Nephron progenitor cell (in vitro differentiated cells): ENCODE measurements around the gene TRABD.

ENCODE experiments used
- DNase-seq: peaks from one replicate; pipeline ENCODE4 v3.0.0; 2021
- H3K27ac Mint-ChIP-seq: 2 replicates; pipeline ENCODE4 v1.8.0; 2021; ENCODE audit warnings: mild to moderate bottlenecking, moderate library complexity, mixed read lengths
- H3K27me3 Mint-ChIP-seq: 2 replicates; pipeline ENCODE4 v1.8.0; 2021; ENCODE audit warnings: mild to moderate bottlenecking, low read depth, mixed read lengths; ENCODE audit not compliant: poor library complexity
- H3K36me3 Mint-ChIP-seq: 2 replicates; pipeline ENCODE4 v1.8.0; 2021; ENCODE audit warnings: low read depth, mixed read lengths
- H3K4me1 Mint-ChIP-seq: 2 replicates; pipeline ENCODE4 v1.8.0; 2021; ENCODE audit warnings: mixed read lengths
- H3K4me3 Mint-ChIP-seq: 2 replicates; pipeline ENCODE4 v1.8.0; 2021; ENCODE audit warnings: mild to moderate bottlenecking, moderate library complexity, mixed read lengths
- H3K9me3 Mint-ChIP-seq: 2 replicates; pipeline ENCODE4 v1.8.0; 2021; ENCODE audit warnings: mild to moderate bottlenecking, moderate library complexity, mixed read lengths
- TF ChIP-seq, protein P1 (sequence below): fragments of 200-600 bp; sonication (generic); IDR thresholded peaks from 2 replicates; pipeline ENCODE4 v1.5.0; 2021; ENCODE audit warnings: antibody characterized with exemption

TRABD gene

DNA sequence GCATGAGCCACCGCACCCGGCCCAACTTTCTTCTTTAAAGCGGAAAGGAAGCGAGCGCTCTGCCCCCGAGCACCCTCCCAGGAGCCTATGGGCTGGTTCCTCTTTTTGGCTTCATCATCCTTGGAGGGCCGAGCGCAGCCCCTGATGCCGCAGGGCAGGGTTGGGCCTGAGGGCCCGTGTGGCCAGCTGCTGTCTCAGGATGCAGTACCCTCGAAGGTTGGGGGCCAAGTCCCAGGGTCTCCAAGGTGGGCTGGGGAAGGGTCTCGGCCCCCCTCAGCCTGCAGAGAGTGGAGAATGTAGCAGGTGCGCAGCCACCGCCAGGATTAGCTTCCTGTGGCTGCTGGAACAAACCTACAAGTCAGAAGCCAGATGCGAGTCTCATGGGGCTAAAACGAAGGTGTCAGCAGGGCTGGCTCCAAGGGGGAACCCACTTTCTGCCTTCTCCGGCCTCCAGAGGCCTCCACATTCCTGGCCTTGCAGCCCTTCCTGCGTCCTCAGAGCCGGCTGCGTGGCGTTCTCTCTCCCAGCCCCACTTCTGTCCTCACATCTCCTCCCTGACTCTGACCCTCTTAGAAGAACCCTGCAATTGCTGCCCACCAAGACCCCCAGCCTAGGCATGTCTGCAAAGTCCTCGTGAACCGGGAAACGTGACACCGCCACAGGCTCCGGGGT is 12.3 kb upstream of the TRABD start:
- TF ChIP-seq, protein P1, sequence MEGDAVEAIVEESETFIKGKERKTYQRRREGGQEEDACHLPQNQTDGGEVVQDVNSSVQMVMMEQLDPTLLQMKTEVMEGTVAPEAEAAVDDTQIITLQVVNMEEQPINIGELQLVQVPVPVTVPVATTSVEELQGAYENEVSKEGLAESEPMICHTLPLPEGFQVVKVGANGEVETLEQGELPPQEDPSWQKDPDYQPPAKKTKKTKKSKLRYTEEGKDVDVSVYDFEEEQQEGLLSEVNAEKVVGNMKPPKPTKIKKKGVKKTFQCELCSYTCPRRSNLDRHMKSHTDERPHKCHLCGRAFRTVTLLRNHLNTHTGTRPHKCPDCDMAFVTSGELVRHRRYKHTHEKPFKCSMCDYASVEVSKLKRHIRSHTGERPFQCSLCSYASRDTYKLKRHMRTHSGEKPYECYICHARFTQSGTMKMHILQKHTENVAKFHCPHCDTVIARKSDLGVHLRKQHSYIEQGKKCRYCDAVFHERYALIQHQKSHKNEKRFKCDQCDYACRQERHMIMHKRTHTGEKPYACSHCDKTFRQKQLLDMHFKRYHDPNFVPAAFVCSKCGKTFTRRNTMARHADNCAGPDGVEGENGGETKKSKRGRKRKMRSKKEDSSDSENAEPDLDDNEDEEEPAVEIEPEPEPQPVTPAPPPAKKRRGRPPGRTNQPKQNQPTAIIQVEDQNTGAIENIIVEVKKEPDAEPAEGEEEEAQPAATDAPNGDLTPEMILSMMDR, result no peak

DNA sequence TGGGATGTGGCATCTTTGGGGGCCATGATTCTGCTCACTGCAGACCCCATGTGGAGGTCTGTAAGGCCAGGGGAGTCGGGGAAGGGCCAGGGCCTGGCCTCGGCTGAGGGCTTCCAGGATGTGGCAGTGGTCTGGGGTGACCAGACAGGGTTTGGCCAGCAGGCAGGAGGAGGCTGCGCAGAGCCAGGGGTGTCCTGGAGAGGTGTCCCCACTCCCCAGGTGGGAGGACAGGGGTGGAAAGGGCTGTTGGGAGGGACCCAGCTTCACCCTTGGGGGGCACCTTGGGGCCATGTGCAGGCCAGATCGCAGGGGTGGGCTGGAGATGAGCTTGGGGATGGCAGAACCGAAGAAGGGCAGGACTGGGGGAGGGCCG is 11.7 kb upstream of the TRABD start:
- Mint-ChIP-seq H3K4me3 (no peak overlapping the region), H3K27ac (no peak overlapping the region), H3K9me3 (no peaks in the 10 kb centered on the region), H3K4me1 (peaks cover 14% of the 10 kb centered on the region), H3K36me3 (no peaks in the 10 kb centered on the region), H3K27me3 (peaks cover 42% of the 10 kb centered on the region)
- DNase-seq, result no peak
- TF ChIP-seq, protein P1, result no peak

More for the DNA sequence above, 12.3 kb upstream of the TRABD start:
- Mint-ChIP-seq H3K9me3 (no peaks in the 10 kb centered on the region), H3K27me3 (peaks cover 47% of the 10 kb centered on the region), H3K27ac (no peak overlapping the region), H3K36me3 (no peaks in the 10 kb centered on the region), H3K4me1 (peaks cover 14% of the 10 kb centered on the region), H3K4me3 (no peak overlapping the region)
- DNase-seq, result no peak

- peaks cover 16% of the 10 kb centered on the region for H3K4me1 Mint-ChIP-seq
- no peak overlapping the region for H3K27ac Mint-ChIP-seq
- no peak overlapping the region for H3K4me3 Mint-ChIP-seq
- H3K36me3 Mint-ChIP-seq, result no peaks in the 10 kb centered on the region
- peaks cover 37% of the 10 kb centered on the region for H3K27me3 Mint-ChIP-seq
- no peak for DNase-seq
- no peaks in the 10 kb centered on the region for H3K9me3 Mint-ChIP-seq
- TF ChIP-seq, protein P1, result no peak
Measured at GRCh38 chr22:50174382-50175190, 11.1 kb upstream of the TRABD start.

DNA sequence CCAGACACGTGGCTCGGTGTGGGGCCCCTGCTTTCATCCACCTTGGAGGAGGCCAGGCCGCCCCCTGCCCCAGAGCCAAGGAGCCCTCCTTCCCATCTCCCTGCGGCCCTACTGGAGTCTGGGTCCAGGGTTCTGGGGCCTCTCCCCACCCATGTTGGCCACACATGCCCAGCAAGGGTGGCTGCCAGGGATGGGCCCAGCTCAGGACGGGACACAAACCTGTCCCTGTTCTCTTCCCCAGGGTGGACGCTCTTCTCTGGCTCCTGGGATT is 10.6 kb upstream of the TRABD start:
- DNase-seq, result no peak
- Mint-ChIP-seq H3K27ac (no peak overlapping the region), H3K4me3 (no peak overlapping the region), H3K9me3 (no peaks in the 10 kb centered on the region), H3K27me3 (peaks cover 33% of the 10 kb centered on the region), H3K4me1 (peaks cover 22% of the 10 kb centered on the region), H3K36me3 (no peaks in the 10 kb centered on the region)
- TF ChIP-seq, protein P1, result no peak

GRCh38 chr22:50175921-50176849 is 9.5 kb upstream of the TRABD start:
- Mint-ChIP-seq H3K4me3 (no peak overlapping the region), H3K27ac (no peak overlapping the region), H3K36me3 (no peaks in the 10 kb centered on the region), H3K27me3 (peaks cover 30% of the 10 kb centered on the region), H3K4me1 (peaks cover 20% of the 10 kb centered on the region), H3K9me3 (no peaks in the 10 kb centered on the region)
- DNase-seq, result peak; percentile 8
- TF ChIP-seq, protein P1, result no peak
